ENCODE measurements around the gene SMOC2. TPM values are rescaled to one million over a fixed set of nuclear protein-coding genes. Genes with fewer than 3 reads are reported as not detected.

SMOC2 gene
- total and polyA plus RNA-seq, 2 donors (not counting 1 experiment from before 2014, with no cell fraction given): 0.37 TPM; not detected in 1

GRCh38 chr6:168686029-168686738 is 245.2 kb downstream of the SMOC2 start:
- H3K4me2 ChIP-seq (replicated peaks; ENCODE audit: low read depth, low read length, poor library complexity, severe bottlenecking): no peak overlapping the region
- H3K9me3 ChIP-seq (ENCODE audit: control extremely low read depth in 1 of 3, control insufficient read depth in 2 of 3, insufficient read depth in 1 of 3, low read length in 2 of 3): peaks cover 0 to 12% (median 0%) of the 10 kb centered on the region in 3 donors
- no peaks in the 10 kb centered on the region for H3K4me1 Mint-ChIP-seq
- H3K4me3 Mint-ChIP-seq: no peak overlapping the region
- no peaks in the 10 kb centered on the region for H3K4me1 ChIP-seq (ENCODE audit: control insufficient read depth in 2 of 2, insufficient read depth in 2 of 2, low read length in 2 of 2)
- H4K20me1 ChIP-seq (ENCODE audit: control insufficient read depth, insufficient read depth, low read length, poor library complexity, severe bottlenecking): no peaks in the 10 kb centered on the region
- no peaks in the 10 kb centered on the region for H3K36me3 ChIP-seq (replicated peaks in 1 of 2; ENCODE audit: control extremely low read depth in 1 of 2, control insufficient read depth in 1 of 2, extremely low read depth in 1 of 2, insufficient read depth in 2 of 2, low read length in 1 of 2)
- no peaks in the 10 kb centered on the region for H3K27me3 Mint-ChIP-seq
- POLR2A ChIA-PET: no interaction called here
- DNase-seq (no peak), ATAC-seq (ENCODE audit: low read depth) (no peak)
- no peaks in the 10 kb centered on the region for H3K79me2 ChIP-seq (ENCODE audit: control insufficient read depth, insufficient read depth, low read length)
- TF ChIP-seq EZH2 (IDR thresholded peaks at IDR 0.05; ENCODE audit: borderline replicate concordance, insufficient read depth, low read depth, low read length, poor library complexity, severe bottlenecking): no peak
- TF ChIP-seq, protein P1, sequence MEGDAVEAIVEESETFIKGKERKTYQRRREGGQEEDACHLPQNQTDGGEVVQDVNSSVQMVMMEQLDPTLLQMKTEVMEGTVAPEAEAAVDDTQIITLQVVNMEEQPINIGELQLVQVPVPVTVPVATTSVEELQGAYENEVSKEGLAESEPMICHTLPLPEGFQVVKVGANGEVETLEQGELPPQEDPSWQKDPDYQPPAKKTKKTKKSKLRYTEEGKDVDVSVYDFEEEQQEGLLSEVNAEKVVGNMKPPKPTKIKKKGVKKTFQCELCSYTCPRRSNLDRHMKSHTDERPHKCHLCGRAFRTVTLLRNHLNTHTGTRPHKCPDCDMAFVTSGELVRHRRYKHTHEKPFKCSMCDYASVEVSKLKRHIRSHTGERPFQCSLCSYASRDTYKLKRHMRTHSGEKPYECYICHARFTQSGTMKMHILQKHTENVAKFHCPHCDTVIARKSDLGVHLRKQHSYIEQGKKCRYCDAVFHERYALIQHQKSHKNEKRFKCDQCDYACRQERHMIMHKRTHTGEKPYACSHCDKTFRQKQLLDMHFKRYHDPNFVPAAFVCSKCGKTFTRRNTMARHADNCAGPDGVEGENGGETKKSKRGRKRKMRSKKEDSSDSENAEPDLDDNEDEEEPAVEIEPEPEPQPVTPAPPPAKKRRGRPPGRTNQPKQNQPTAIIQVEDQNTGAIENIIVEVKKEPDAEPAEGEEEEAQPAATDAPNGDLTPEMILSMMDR (IDR thresholded peaks at IDR 0.05): no peak
- CTCF ChIA-PET: no interaction called here
- 84% methylated on average over 24 of the region's 25 CpGs for WGBS (ENCODE audit: insufficient coverage)
- H3K27me3 ChIP-seq (replicated peaks in 1 of 4; ENCODE audit: control extremely low read depth in 1 of 4, control insufficient read depth in 3 of 4, insufficient read depth in 4 of 4, low read length in 3 of 4): no peaks in the 10 kb centered on the region
- intact Hi-C loops (cut with micrococcal nuclease): no loop called here
- no peak overlapping the region for H3K27ac Mint-ChIP-seq
- H3K9ac ChIP-seq (ENCODE audit: low read length): no peak overlapping the region
- H3K4me3 ChIP-seq (ENCODE audit: control extremely low read depth in 1 of 5, extremely low read depth in 1 of 5, insufficient read depth in 1 of 5, low read depth in 2 of 5, low read length in 4 of 5): no peak overlapping the region
- H3K9me3 Mint-ChIP-seq (ENCODE audit: insufficient read depth): peaks cover 2% of the 10 kb centered on the region
- no peak overlapping the region for H2AFZ ChIP-seq (ENCODE audit: insufficient read depth, low read depth, low read length, poor library complexity, severe bottlenecking)
- no peak overlapping the region for H3K27ac ChIP-seq (ENCODE audit: low read length in 2 of 2)

DNA sequence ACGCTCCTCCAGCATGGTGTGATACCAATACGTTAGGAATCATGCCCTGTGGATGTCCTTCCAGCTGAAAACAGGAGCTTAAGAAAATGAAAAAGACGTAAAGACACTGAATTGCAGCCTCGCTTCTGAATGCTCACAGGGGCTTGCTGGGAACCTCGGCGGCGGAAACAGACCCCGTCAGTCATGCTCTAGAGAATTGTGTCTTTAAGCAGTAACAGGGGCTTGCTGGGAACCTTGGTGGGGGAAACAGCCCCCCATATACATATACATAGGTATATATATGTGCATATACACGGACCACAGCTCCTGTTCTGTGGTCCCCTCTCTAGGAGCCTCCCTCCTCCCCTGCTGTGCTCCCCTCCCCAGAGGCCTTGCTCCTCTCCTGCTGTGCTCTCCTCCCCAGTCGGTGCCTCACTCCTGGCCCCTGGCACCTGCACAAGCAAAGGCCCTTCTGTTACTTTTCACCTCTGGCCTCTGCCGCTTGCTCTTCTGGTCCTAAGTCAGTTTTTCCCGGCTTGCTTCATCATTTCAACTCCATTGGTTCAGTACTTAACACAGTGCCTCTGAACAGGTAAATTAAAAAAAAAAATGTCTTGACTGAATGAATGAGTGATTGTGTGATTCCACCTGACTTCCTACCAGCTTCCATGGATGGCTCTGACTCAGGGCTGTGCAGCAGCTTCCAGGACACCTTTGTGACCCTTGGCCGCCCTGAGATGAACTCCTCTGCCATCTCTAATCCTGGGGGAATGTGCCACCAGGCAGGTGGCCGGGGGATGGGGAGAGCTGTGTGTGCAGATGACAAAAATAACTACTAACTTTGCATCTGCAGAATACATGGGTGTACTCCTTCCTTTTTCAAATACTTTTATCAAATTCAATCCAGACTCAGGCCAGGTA is 246.1 kb downstream of the SMOC2 start:
- Histone ChIP-seq H3K4me1 (ENCODE audit: control insufficient read depth in 2 of 2, insufficient read depth in 2 of 2, low read length in 2 of 2) (no peaks in the 10 kb centered on the region), H3K9ac (ENCODE audit: low read length) (no peak overlapping the region), H3K4me3 (ENCODE audit: control extremely low read depth in 1 of 5, extremely low read depth in 1 of 5, insufficient read depth in 1 of 5, low read depth in 2 of 5, low read length in 4 of 5) (no peak overlapping the region), H3K36me3 (replicated peaks in 1 of 2; ENCODE audit: control extremely low read depth in 1 of 2, control insufficient read depth in 1 of 2, extremely low read depth in 1 of 2, insufficient read depth in 2 of 2, low read length in 1 of 2) (no peaks in the 10 kb centered on the region), H2AFZ (ENCODE audit: insufficient read depth, low read depth, low read length, poor library complexity, severe bottlenecking) (no peak overlapping the region), H3K27me3 (replicated peaks in 1 of 4; ENCODE audit: control extremely low read depth in 1 of 4, control insufficient read depth in 3 of 4, insufficient read depth in 4 of 4, low read length in 3 of 4) (no peaks in the 10 kb centered on the region), H4K20me1 (ENCODE audit: control insufficient read depth, insufficient read depth, low read length, poor library complexity, severe bottlenecking) (no peaks in the 10 kb centered on the region), H3K27ac (ENCODE audit: low read length in 2 of 2) (no peak overlapping the region), H3K4me2 (replicated peaks; ENCODE audit: low read depth, low read length, poor library complexity, severe bottlenecking) (no peak overlapping the region), H3K9me3 (ENCODE audit: control extremely low read depth in 1 of 3, control insufficient read depth in 2 of 3, insufficient read depth in 1 of 3, low read length in 2 of 3) (peaks cover 0 to 14% (median 0%) of the 10 kb centered on the region in 3 donors), H3K79me2 (ENCODE audit: control insufficient read depth, insufficient read depth, low read length) (no peaks in the 10 kb centered on the region)
- no peak for TF ChIP-seq EZH2 (IDR thresholded peaks at IDR 0.05; ENCODE audit: borderline replicate concordance, insufficient read depth, low read depth, low read length, poor library complexity, severe bottlenecking)
- TF ChIP-seq, protein P1 (IDR thresholded peaks at IDR 0.05): no peak
- no peak for ATAC-seq (ENCODE audit: low read depth)
- H3K27me3 Mint-ChIP-seq: no peaks in the 10 kb centered on the region
- POLR2A ChIA-PET: no interaction called here
- WGBS (ENCODE audit: insufficient coverage): 63% methylated on average over 5 of the region's 14 CpGs
- DNase-seq: no peak
- no peaks in the 10 kb centered on the region for H3K4me1 Mint-ChIP-seq
- intact Hi-C loops (cut with micrococcal nuclease): no loop called here
- no peak overlapping the region for H3K27ac Mint-ChIP-seq
- CTCF ChIA-PET: no interaction called here
- peaks cover 2% of the 10 kb centered on the region for H3K9me3 Mint-ChIP-seq (ENCODE audit: insufficient read depth)
- H3K4me3 Mint-ChIP-seq: no peak overlapping the region

Measured in B cell (primary cell).